ENCODE data around the gene DDIT4L.

GRCh38 chr4:100190643-100191600 lies 654 bp upstream of the DDIT4L start:
- no peak for TF ChIP-seq CTCF (IDR thresholded peaks at IDR 0.05; ENCODE audit: extremely low read depth in 1 of 2, insufficient read depth in 1 of 2, low read depth in 1 of 2, low read length in 2 of 2)
- TF ChIP-seq POLR2A (IDR thresholded peaks at IDR 0.05; ENCODE audit: low read depth, low read length), result no peak
- no peak for TF ChIP-seq MAX (IDR thresholded peaks at IDR 0.05; ENCODE audit: insufficient read depth, insufficient read length)
- no peak for TF ChIP-seq POLR2AphosphoS5 (IDR thresholded peaks at IDR 0.05; ENCODE audit: insufficient read depth, low read depth, low read length)
- TF ChIP-seq EZH2 (IDR thresholded peaks at IDR 0.05; ENCODE audit: borderline replicate concordance, low read depth, low read length, severe bottlenecking), result no peak
- no peak for TF ChIP-seq MYC (IDR thresholded peaks at IDR 0.05; ENCODE audit: low read depth, low read length)
- TF ChIP-seq FOS (IDR thresholded peaks at IDR 0.05; ENCODE audit: borderline replicate concordance, insufficient read depth, low read length), result no peak

Data from endothelial cell of umbilical vein (primary cell).